Breast epithelium (tissue), 3 donors: ENCODE results near the gene SORL1-AS1.

Experiments
- CTCF ChIP-seq, 3 donors: fragments of 450-650 bp; IDR thresholded peaks; one replicate each; pipeline ENCODE4 v1.5.1; 2016 to 2017; ENCODE audit warnings: antibody characterized with exemption in 3 of 3, mild to moderate bottlenecking in 3 of 3, moderate library complexity in 3 of 3
- POLR2A ChIP-seq: fragments of 450-650 bp; IDR thresholded peaks from one replicate; pipeline ENCODE4 v1.6.1; 2016; ENCODE audit warnings: antibody characterized with exemption, mild to moderate bottlenecking, moderate library complexity
- POLR2AphosphoS5 ChIP-seq, 3 donors: sonication (generic); formaldehyde crosslinking; IDR thresholded peaks; one replicate each; pipeline ENCODE4 v1.6.1; 2017; ENCODE audit warnings: antibody characterized with exemption in 3 of 3

DNA sequence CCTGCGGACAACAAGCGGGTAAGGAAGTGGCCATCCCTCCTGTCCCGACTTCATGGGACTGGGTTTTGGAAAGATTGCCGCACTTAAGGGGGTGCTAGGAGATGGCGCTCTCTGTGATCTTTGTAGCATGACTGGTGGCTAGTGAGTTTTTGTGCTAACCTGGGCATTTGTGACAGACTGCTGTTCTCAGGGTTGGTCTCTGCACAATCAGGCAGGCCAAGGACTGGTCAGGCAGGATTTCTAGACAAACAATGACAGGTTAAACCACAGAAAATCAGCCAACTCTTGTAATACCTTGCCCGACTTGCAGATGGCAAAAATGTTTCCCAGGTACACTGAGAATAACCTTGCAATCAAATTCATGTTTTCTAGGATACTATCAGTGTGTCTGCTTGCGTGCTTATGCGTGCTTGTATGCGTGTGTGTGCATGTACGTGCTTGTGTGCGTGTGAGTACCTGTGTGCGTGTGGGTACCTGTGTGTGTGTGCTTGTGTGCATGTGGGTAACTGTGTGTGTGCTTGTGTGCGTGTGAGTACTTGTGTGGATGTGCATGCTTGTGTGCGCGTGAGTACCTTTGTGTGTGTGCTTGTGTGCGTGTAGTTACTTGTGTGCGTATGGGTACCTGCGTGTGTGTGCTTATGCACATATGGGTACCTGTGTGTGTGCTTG, 25.6 kb upstream of the SORL1-AS1 start:
- TF ChIP-seq POLR2A (no peak), POLR2AphosphoS5 (IDR thresholded peaks at IDR 0.05) (no peak), CTCF (IDR thresholded peaks at IDR 0.05) (no peak)
